Thyroid gland (tissue), 4 donors: ENCODE measurements around the gene GAS5. TPM values are rescaled to one million over a fixed set of nuclear protein-coding genes. Genes with fewer than 3 reads are reported as not detected.

Experiments used
- DNase-seq, 2 donors: peaks; one replicate each; pipeline ENCODE4 v3.0.0-alpha.2; 2019
- H3K27ac ChIP-seq, 3 donors: fragments of 200-600 bp; sonication (generic); 1 replicate in 2 of 3; 2 replicates in 1 of 3; pipeline ENCODE4 v1.5.1; 2016 to 2019; ENCODE audit warnings: mild to moderate bottlenecking in 1 of 3, moderate library complexity in 1 of 3
- H3K27me3 ChIP-seq: fragments of 200-600 bp; sonication (generic); one replicate; pipeline ENCODE4 v1.5.1; 2019
- H3K36me3 ChIP-seq, 2 donors: fragments of 200-600 bp; sonication (generic); one replicate each; pipeline ENCODE4 v1.5.1; 2016 to 2019
- H3K4me1 ChIP-seq, 2 donors: fragments of 200-600 bp; sonication (generic); one replicate each; pipeline ENCODE4 v1.5.1; 2017 to 2019
- H3K4me3 ChIP-seq, 3 donors: fragments of 200-600 bp; sonication (generic); replicated peaks in 1 of 3; 1 replicate in 2 of 3; 2 replicates in 1 of 3; pipeline ENCODE4 v1.5.1; 2016; ENCODE audit warnings: mild to moderate bottlenecking in 1 of 3
- H3K9me3 ChIP-seq: fragments of 200-600 bp; sonication (generic); one replicate; pipeline ENCODE4 v1.5.1; 2017
- POLR2A ChIP-seq, 2 donors: fragments of 450-650 bp; IDR thresholded peaks; one replicate each; pipeline ENCODE4 v1.6.1; 2017; ENCODE audit warnings: antibody characterized with exemption in 2 of 2, mild to moderate bottlenecking in 2 of 2, moderate library complexity in 1 of 2
- WGBS, 2 donors: methylation state at CpG; one replicate each; pipeline ENCODE4 v1.1.5; 2017; 5-methylcytosine and 5-hydroxymethylcytosine counted together
- intact Hi-C: fragments of 100-400 bp; cut with DNase I; formaldehyde crosslinking; loops from one replicate; pipeline ENCODE4 v1.15.1; 2023
- total RNA-seq, 4 donors: library from RNA; depleted of rRNA; stranded (reverse); fragments of >200 nt; gene quantifications; one replicate each; pipeline ENCODE4 v1.2.3, GENCODE V29; 2016
- TF ChIP-seq, protein P1 (sequence below), 6 experiments: fragments of 200-600 bp in 3 of 6; fragments of 450-650 bp in 3 of 6; sonication (generic) in 3 of 6; IDR thresholded peaks; one replicate each; pipeline ENCODE4 v1.5.1; 2016 to 2019; ENCODE audit warnings: antibody characterized with exemption in 6 of 6, mild to moderate bottlenecking in 2 of 6, inconsistent platforms in 1 of 6, moderate library complexity in 1 of 6

Gene GAS5
- total RNA-seq, 4 donors from 2014 or later = 162 to 625 (median 223) TPM

DNA sequence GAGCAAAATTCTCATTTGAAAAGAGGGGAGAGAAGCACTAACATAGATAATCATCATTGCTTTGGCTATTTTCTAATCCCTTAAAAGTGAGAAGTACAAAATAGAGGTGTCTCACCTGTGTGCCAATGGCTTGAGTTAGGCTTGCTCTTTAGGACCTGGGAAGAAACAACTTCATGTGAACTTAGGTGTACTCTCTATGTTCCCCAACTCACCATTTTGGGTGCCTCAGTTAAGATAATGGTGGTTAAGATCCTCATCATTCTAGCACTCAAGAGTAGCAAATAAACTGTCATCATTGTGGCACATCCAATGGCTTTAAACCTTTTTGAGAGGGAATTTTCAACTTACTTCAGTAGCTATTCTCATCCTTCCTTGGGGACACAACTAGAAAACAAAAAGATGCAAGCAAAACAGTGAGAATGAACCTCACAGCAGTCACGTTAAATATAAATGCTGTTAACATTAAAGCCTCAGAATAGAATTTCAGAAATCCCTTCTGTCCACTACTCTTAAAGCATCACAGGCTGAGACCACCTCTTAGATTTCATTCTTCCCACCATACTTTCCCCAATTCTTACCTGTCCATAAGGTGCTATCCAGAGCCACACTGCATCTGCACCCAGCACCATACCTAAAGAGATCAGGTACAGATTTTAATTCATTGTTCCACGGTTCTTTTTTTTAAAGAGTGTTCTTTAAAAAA lies 1.2 kb downstream of the GAS5 start:
- DNase-seq = no peak
- TF ChIP-seq, protein P1, sequence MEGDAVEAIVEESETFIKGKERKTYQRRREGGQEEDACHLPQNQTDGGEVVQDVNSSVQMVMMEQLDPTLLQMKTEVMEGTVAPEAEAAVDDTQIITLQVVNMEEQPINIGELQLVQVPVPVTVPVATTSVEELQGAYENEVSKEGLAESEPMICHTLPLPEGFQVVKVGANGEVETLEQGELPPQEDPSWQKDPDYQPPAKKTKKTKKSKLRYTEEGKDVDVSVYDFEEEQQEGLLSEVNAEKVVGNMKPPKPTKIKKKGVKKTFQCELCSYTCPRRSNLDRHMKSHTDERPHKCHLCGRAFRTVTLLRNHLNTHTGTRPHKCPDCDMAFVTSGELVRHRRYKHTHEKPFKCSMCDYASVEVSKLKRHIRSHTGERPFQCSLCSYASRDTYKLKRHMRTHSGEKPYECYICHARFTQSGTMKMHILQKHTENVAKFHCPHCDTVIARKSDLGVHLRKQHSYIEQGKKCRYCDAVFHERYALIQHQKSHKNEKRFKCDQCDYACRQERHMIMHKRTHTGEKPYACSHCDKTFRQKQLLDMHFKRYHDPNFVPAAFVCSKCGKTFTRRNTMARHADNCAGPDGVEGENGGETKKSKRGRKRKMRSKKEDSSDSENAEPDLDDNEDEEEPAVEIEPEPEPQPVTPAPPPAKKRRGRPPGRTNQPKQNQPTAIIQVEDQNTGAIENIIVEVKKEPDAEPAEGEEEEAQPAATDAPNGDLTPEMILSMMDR (IDR thresholded peaks at IDR 0.05) = no peak
- no peak for TF ChIP-seq POLR2A (IDR thresholded peaks at IDR 0.05)
- Histone ChIP-seq H3K27ac (peak overlapping the region in 1 of 3 donors; percentile 97), H3K27me3 (no peaks in the 10 kb centered on the region), H3K4me1 (peaks cover 18 to 20% of the 10 kb centered on the region in 2 donors), H3K9me3 (no peaks in the 10 kb centered on the region), H3K4me3 (peak overlapping the region in 2 of 3 donors; percentile 1 to 64), H3K36me3 (peaks cover 23 to 28% of the 10 kb centered on the region in 2 donors)
- 31 to 32% methylated on average over 2 of the region's 2 CpGs for WGBS, 2 donors
- intact Hi-C loops = loop anchor here (5.0 kb wide), 1 partner anchor 39 kb away; no protein-coding TSS in a partner anchor

DNA sequence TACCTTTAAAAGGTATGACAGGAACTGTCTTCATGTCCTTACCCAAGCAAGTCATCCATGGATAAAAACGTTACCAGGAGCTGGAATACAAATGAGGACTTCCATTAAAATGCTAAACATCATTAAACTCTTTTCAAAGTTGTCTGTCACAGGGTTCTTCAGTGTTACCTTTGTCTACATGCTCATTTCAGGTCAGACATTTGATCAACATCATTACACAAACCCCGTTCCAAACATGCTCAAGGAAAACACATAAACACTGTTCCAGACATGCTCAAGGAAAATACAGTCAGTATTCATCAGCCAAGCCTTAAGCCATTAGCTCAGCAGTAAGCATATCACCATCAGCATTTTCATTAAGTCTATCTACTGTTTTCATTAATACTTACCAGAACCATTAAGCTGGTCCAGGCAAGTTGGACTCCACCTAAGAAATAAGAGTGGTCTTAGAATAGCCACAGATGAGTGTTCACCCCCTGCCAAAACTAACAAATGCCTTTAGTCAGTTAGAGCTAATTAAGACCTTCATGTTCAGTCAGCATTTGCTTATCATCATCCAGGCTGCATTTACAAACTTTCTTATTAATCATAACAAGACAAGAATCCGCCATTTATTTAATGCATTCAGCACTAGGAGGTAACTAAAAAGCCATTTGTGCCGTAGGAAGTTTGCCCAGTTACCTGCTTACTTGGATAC lies 2.2 kb downstream of the GAS5 start:
- WGBS, 2 donors = 57 to 63% methylated on average over 4 of the region's 4 CpGs
- no peaks in the 10 kb centered on the region for H3K9me3 ChIP-seq
- intact Hi-C loops = loop anchor here (5.0 kb wide), 1 partner anchor 38 kb away; no protein-coding TSS in a partner anchor
- no peaks in the 10 kb centered on the region for H3K27me3 ChIP-seq
- H3K36me3 ChIP-seq = peaks cover 23 to 28% of the 10 kb centered on the region in 2 donors
- peaks cover 18 to 20% of the 10 kb centered on the region in 2 donors for H3K4me1 ChIP-seq
- no peak for DNase-seq
- no peak overlapping the region for H3K27ac ChIP-seq
- no peak overlapping the region for H3K4me3 ChIP-seq
- TF ChIP-seq, protein P1 (IDR thresholded peaks at IDR 0.05) = no peak
- TF ChIP-seq POLR2A (IDR thresholded peaks at IDR 0.05) = no peak

DNA sequence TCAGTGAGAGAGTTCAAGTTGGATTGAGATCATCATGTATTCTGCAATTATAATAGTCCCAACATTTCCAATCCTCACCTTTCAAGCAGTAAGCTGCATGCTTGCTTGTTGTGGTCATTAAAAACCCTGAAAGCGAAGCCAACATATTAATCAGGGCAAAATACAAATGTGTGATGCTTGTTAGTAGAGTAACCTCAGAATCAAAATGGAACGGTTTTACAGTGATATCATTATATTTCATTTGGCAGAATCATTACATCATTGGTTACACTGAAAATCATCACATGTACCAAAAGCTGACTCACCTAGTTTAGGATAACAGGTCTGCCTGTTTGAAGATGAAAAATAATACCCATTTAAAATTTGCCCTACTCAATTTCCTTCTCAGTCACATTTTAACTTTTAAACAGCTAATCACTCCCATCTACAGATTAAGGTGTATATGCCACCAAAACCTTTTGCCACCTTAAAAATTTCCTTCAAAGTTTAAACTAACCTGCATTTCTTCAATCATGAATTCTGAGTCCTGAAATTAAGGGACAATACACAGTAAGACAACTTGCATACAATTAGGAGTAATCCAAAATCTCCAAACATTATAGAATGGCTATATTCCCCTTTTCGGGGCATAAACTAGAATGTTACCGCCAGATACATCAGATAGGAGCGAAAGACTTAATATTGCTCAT lies 3.5 kb downstream of the GAS5 start:
- intact Hi-C loops = no loop called here
- no peaks in the 10 kb centered on the region for H3K9me3 ChIP-seq
- no peak for DNase-seq
- 91 to 94% methylated on average over 5 of the region's 5 CpGs for WGBS, 2 donors
- H3K27ac ChIP-seq = no peak overlapping the region
- H3K27me3 ChIP-seq = no peaks in the 10 kb centered on the region
- no peak overlapping the region for H3K4me3 ChIP-seq
- TF ChIP-seq, protein P1 (IDR thresholded peaks at IDR 0.05) = no peak
- TF ChIP-seq POLR2A (IDR thresholded peaks at IDR 0.05) = no peak
- peaks cover 23 to 28% of the 10 kb centered on the region in 2 donors for H3K36me3 ChIP-seq
- H3K4me1 ChIP-seq = peaks cover 16% of the 10 kb centered on the region in 2 donors

DNA sequence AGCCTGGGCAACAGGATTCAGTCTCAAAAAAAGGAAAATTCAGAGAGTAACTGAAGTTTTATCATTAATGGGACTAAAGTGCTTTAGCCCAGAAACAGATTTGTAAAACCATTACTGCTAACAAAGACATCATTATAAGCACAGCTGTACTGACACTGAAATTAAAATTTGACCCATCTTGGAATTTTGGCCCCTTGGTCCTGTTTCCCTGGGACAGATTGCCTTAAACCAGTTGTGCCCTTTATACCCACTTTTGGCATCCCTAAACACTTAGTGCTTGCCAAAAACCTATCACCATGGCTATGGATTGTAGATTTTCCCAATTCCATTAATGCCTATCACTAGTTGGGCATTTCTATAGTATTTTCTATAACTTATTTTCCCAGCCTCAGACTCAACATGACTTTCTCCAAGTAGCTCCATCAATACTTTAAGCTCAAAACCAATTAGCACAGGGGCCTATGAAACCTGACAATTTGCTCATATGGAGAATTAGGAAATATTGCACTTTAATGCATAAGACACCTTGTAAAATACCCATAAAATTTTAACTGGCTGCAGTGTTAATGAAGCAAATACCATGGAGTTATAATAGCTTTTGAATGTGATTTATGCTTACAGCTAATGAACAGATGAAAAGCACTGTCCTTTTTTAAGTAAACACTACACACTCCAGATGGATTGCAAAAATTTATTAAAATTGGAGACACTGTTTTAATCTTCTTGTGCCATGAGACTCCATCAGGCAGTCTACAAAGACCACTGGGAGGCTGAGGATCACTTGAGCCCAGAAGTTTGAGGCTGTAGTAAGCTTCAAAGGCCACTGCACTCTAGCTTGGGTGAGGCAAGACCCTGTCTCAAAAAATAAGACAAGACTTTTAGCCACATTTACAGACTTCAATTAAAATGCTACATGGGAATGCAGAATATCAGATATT lies 4.3 kb downstream of the GAS5 start:
- no peak overlapping the region for H3K4me3 ChIP-seq
- no peaks in the 10 kb centered on the region for H3K9me3 ChIP-seq
- peaks cover 28 to 31% of the 10 kb centered on the region in 2 donors for H3K36me3 ChIP-seq
- intact Hi-C loops = no loop called here
- TF ChIP-seq POLR2A (IDR thresholded peaks at IDR 0.05) = no peak
- TF ChIP-seq, protein P1 (IDR thresholded peaks at IDR 0.05) = no peak
- no peak overlapping the region for H3K27ac ChIP-seq
- H3K4me1 ChIP-seq = peaks cover 12 to 14% of the 10 kb centered on the region in 2 donors
- DNase-seq = no peak
- no peaks in the 10 kb centered on the region for H3K27me3 ChIP-seq
